22Rv1 (cell line): ENCODE measurements around the gene ZFYVE28.

Source experiments
- H3K27ac ChIP-seq: fragments of 450-650 bp; 2 replicates; pipeline ENCODE4 v1.5.1; 2017
- ZFX ChIP-seq: fragments of 450-650 bp; IDR thresholded peaks from 2 replicates; pipeline ENCODE4 v1.6.1; 2017; ENCODE audit warnings: antibody characterized with exemption, borderline replicate concordance
- TF ChIP-seq, protein P1 (sequence below): fragments of 450-650 bp; IDR thresholded peaks from 2 replicates; pipeline ENCODE4 v1.5.1; 2017; ENCODE audit warnings: mild to moderate bottlenecking

Gene ZFYVE28

DNA sequence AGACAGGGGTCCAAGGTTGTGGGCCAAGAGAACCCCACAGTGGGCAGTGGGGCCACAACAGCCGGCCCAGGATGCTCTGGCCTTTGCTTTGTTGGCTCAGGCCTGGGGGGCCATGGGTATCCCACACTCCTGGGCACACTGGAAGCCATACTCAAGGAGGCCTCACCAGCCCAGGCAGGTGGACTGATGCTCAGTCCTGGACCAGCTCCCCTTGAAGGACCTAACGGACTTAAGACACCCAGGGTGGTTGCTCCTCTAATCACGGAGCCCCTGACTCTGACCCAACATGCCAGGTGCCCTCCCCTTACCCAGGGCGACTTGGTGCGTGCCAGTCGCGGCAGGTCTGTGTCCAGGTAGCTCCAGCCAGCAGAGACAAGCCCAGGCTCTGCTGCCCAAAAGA, 50.8 kb downstream of the ZFYVE28 start:
- no peak overlapping the region for H3K27ac ChIP-seq
- TF ChIP-seq, protein P1, sequence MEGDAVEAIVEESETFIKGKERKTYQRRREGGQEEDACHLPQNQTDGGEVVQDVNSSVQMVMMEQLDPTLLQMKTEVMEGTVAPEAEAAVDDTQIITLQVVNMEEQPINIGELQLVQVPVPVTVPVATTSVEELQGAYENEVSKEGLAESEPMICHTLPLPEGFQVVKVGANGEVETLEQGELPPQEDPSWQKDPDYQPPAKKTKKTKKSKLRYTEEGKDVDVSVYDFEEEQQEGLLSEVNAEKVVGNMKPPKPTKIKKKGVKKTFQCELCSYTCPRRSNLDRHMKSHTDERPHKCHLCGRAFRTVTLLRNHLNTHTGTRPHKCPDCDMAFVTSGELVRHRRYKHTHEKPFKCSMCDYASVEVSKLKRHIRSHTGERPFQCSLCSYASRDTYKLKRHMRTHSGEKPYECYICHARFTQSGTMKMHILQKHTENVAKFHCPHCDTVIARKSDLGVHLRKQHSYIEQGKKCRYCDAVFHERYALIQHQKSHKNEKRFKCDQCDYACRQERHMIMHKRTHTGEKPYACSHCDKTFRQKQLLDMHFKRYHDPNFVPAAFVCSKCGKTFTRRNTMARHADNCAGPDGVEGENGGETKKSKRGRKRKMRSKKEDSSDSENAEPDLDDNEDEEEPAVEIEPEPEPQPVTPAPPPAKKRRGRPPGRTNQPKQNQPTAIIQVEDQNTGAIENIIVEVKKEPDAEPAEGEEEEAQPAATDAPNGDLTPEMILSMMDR: no peak
- no peak for TF ChIP-seq ZFX

DNA sequence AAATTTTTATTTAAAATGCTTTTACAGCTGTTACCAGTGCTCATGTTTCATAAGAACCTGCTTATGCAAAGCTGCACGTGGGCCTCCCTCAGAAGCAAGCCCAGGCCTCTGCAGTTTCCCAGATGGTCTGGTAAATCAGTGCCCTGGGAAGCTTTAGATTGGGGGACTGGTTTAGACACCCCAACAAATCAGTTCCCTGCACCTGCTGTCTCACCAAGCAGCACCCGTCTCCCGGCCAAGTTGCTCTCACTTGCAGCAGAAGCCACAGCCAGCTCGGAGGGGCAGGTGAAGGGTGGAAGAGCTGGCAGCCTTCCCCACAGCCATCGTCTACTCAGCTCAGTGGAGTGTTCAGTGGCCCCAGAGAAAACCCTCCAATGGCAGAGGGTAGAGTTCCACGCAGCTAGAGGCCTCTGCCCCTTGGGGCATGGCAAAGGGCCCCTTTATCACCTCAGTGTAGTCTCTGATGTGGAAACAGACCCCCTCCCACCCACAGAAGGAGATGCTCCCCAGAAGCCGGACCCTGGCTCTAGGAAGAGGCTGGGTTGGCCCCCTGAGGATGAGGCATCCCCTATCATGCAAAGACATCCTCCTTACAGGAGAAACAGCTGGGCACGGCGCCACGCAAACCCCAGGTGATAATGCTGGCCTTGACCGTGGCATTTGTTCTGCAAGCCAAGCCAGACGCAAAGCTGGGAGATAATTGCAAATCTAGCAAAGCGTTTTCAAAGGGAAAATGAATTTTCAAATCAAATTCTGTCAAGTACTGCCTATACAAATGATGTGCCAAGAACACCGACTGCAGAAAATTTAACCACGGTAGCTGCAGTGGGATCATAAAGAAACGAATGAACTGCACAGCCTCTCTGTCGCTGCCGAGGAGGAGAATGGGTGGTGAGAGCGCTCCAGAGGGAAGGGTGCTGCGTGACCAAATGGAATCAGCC, 51.9 kb downstream of the ZFYVE28 start:
- no peak overlapping the region for H3K27ac ChIP-seq
- TF ChIP-seq, protein P1: no peak
- TF ChIP-seq ZFX: no peak

DNA sequence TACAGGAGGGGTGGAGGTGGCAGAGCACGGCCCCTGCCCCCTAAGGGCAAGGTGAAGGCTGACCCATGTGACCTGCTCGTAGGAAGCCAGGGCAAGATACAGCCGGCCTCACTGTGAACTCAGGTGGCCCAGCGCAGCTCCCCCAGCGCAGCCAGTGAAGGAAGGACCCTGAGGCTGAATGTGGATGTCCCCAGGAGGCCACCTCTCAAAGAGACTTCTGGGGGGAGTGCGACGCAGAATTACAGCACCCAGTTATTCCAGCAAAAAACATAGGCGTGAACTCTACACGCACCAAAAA, 52.6 kb downstream of the ZFYVE28 start:
- no peak overlapping the region for H3K27ac ChIP-seq
- no peak for TF ChIP-seq ZFX
- TF ChIP-seq, protein P1: no peak

DNA sequence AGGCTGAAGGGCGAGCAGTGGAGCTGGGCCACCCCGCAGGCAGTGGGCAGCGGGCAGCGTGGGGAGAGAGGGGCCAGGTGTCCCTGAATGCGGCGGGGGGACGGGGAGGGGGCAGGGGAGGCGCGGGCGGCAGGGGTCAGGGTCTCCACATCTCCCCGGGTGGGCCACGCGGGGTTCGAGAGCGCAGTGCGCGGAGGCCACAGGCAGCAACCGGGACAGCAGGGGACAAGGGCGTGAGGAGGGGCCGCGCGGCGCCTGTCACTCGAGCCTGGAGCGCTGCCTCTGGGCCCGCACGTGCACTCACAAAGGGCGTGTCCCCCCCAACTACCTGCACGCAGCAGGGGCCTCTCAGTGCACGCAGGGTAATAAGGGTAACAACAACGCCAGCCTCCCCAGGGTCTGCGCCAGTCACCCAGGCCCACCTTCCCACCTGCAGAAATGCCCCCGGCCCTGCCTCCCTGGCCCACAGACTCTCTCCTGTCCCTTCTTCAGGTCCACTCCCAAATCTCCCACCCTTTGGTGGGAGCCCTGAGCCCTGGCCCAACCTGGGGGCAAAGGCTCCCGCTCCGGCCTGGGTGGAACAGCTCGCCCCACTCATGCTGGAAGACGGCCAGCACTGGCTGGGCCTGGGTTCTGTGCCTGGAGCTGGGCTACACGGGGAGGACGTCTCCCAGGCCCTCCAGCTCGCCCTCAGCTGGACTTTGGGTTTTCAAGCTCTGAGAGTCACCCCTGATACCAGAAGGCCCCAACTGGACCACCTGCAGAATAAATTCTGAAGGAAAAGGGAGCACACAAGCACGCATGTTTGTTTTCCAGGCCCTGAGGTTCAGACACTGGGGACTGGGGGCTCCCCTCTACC, 53.2 kb downstream of the ZFYVE28 start:
- no peak overlapping the region for H3K27ac ChIP-seq
- TF ChIP-seq, protein P1: no peak
- no peak for TF ChIP-seq ZFX

DNA sequence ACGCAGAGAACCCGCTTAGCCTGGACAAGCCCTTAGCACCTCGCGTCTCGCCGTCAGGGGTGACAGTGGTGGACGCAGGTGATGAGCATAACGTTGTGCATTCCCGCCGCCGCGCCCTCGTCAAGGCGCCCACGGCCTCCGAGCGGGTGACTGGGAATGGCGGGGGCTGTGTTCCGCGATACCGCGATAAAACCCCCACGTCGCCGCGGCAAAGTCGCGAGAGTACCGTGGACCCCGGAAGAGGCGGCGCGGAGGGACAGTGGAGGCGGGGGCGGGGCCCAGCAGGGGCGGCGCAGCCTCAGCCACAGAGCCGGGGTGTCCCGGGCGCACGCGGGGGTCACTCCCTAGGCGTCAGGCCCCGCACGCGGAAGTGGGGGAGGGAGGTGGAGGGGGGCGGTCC, 53.8 kb downstream of the ZFYVE28 start:
- TF ChIP-seq, protein P1: no peak
- no peak for TF ChIP-seq ZFX
- H3K27ac ChIP-seq: no peak overlapping the region

DNA sequence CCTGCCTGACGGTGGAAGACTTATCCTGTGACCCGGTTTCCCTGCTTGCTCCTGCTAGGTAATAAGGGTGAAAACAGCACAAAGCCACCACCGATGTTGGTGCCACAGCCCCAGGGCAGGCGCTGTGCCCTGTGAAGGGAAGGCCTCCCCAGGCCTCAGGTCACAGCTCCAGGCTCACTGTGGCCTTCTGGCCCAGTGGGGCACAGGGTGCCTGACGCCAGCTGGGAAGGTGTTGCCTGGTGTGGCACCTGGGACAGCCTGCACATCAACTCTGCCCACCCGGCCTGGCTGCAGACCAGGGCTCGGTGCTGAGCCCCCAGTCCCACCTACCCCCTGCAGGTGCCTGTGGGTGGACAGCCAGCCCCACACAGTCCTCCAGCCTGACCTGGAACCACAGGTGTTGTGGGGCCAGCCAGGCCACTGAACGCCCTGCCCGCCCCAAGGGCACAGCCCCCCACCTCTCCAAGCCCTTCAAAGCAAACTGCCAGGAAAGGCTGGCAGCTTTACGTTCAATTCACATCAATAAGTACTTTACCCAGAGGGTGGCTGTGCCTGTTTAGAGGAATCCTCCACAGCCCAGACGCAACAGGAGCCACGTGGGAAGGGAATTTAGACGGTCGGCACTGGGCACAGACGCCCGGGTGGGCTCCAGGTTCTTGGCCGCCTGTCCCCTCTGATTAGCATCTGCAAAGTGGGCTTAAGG, 54.3 kb downstream of the ZFYVE28 start:
- TF ChIP-seq, protein P1: no peak
- TF ChIP-seq ZFX: no peak
- no peak overlapping the region for H3K27ac ChIP-seq
